K562 (cell line): ENCODE results near the gene RALB. TPM values are rescaled to one million over a fixed set of nuclear protein-coding genes. Genes with fewer than 3 reads are reported as not detected.

ENCODE experiments used
- ATAC-seq: fragments of 200-7000 bp; cut with Tn5 transposase; 3 replicates; pipeline ENCODE4 v1.9.1; 2020; ENCODE audit warnings: moderate library complexity
- BruUV-seq: library from RNA; stranded (reverse); fragments of 400-500 nt; replicated peaks from 2 replicates; lab custom pipeline; 2021; lab: Mats Ljungman, UMichigan
- CTCF ChIA-PET: fragments of 300-600 bp; formaldehyde crosslinking; extraction: SDS; loops from one replicate; lab custom pipeline; 2021; ENCODE audit warnings: low intra/inter-chr PET ratio; lab: Yijun Ruan, JAX
- POLR2A ChIA-PET: fragments of 300-600, 350-650 bp; sonication (Branson Sonifier 250); formaldehyde crosslinking; extraction: SDS; loops from one replicate; lab custom pipeline; 2021; ENCODE audit warnings: antibody characterized with exemption, inconsistent platforms; lab: Yijun Ruan, JAX
- DNase-seq, 4 experiments: peaks; one replicate each; pipeline versions ENCODE4 v3.0.0 to v3.0.0-alpha.2; 2011 to 2018; ENCODE audit warnings: low spot score in 3 of 4, mixed read lengths in 3 of 4; ENCODE audit errors: extremely low read depth in 1 of 4
- FAIRE-seq: peaks from 2 replicates; lab custom pipeline; 2011; peaks lifted over from hg19 to GRCh38; lab: Jason Lieb, UNC
- H2AFZ ChIP-seq: 2 replicates; pipeline ENCODE4 v1.6.0; 2011; ENCODE audit warnings: low read depth, low read length, control low read depth, inconsistent platforms
- H3K27ac ChIP-seq: fragments of 200-600 bp; 3 replicates; pipeline ENCODE4 v1.8.0; 2011; ENCODE audit warnings: low read depth, mild to moderate bottlenecking, control low read depth, inconsistent platforms, low read length, moderate library complexity, mixed read lengths; ENCODE audit errors: extremely low read depth
- H3K27me3 ChIP-seq, 2 experiments: fragments of 300-600 bp in 1 of 2; 2 replicates in 1 of 2; 3 replicates in 1 of 2; pipeline versions ENCODE4 v1.6.0 to v1.8.0; 2011; ENCODE audit warnings: inconsistent platforms in 2 of 2, low read length in 2 of 2, mild to moderate bottlenecking in 1 of 2, mixed read lengths in 1 of 2, moderate library complexity in 1 of 2; ENCODE audit not compliant: control insufficient read depth in 2 of 2, insufficient read depth in 2 of 2
- H3K36me3 ChIP-seq: fragments of 300-600 bp; 3 replicates; pipeline ENCODE4 v1.8.0; 2011; ENCODE audit warnings: mild to moderate bottlenecking, low read length, inconsistent platforms; ENCODE audit not compliant: control insufficient read depth, insufficient read depth
- H3K4me1 ChIP-seq, 2 experiments: fragments of 200-600 bp in 1 of 2; replicated peaks in 1 of 2; 2 replicates in 1 of 2; 3 replicates in 1 of 2; pipeline versions ENCODE4 v1.5.1 to v1.8.0; 2011; ENCODE audit warnings: inconsistent platforms in 2 of 2, low read length in 2 of 2, mild to moderate bottlenecking in 1 of 2, mixed read lengths in 1 of 2, moderate library complexity in 1 of 2; ENCODE audit not compliant: control insufficient read depth in 2 of 2, insufficient read depth in 2 of 2
- H3K4me2 ChIP-seq: 2 replicates; pipeline ENCODE4 v1.6.1; 2011; ENCODE audit warnings: low read length, control low read depth, inconsistent platforms, mixed read lengths; ENCODE audit not compliant: insufficient read depth
- H3K4me3 ChIP-seq: fragments of 200-600 bp; sonication (generic), shearing (Covaris generic); 2 replicates; pipeline ENCODE4 v1.5.1; 2016; ENCODE audit warnings: control low read depth, inconsistent platforms
- H3K79me2 ChIP-seq: fragments of 200-600 bp; 3 replicates; pipeline ENCODE4 v1.8.0; 2011; ENCODE audit warnings: low read length, inconsistent platforms; ENCODE audit not compliant: control insufficient read depth, insufficient read depth
- H3K9ac ChIP-seq, 2 experiments: 2 replicates each; pipeline versions ENCODE4 v1.6.0 to v1.6.1; 2011; ENCODE audit warnings: low read depth in 2 of 2, low read length in 2 of 2, control low read depth in 1 of 2, inconsistent platforms in 1 of 2, mild to moderate bottlenecking in 1 of 2, mixed read lengths in 1 of 2; ENCODE audit not compliant: insufficient read depth in 1 of 2
- H3K9me1 ChIP-seq: one replicate; pipeline ENCODE4 v1.6.0; 2011; ENCODE audit warnings: inconsistent platforms, mild to moderate bottlenecking, low read length, moderate library complexity; ENCODE audit not compliant: control insufficient read depth, insufficient read depth
- H3K9me3 ChIP-seq: replicated peaks from 2 replicates; pipeline ENCODE4 v1.5.1; 2011; ENCODE audit warnings: low read depth, low read length, inconsistent platforms; ENCODE audit not compliant: control insufficient read depth, insufficient read depth
- H4K20me1 ChIP-seq: replicated peaks from 2 replicates; pipeline ENCODE4 v1.6.1; 2011; ENCODE audit warnings: low read length, inconsistent platforms, mixed read lengths; ENCODE audit not compliant: control insufficient read depth, insufficient read depth
- CBFA2T2 ChIP-seq: fragments of 450-650 bp; conservative IDR thresholded peaks from 2 replicates; pipeline ENCODE4 v1.6.1; 2017; ENCODE audit warnings: mild to moderate bottlenecking
- CBFA2T3 ChIP-seq: fragments of 450-650 bp; IDR thresholded peaks from 2 replicates; pipeline ENCODE4 v1.6.1; 2017
- CXXC5 ChIP-seq: fragments of 250-450 bp; sonication (Bioruptor Pico); IDR thresholded peaks from 2 replicates; pipeline ENCODE4 v1.8.0; 2022; ENCODE audit warnings: inconsistent platforms, mild to moderate bottlenecking, moderate library complexity
- HLTF ChIP-seq: fragments of 450-650 bp; IDR thresholded peaks from 2 replicates; pipeline ENCODE4 v1.6.1; 2016
- JUND ChIP-seq, 2 experiments: IDR thresholded peaks; 2 replicates in 1 of 2; 3 replicates in 1 of 2; pipeline ENCODE4 v1.6.1; 2011; ENCODE audit warnings: borderline replicate concordance in 2 of 2, low read depth in 2 of 2, low read length in 2 of 2, improper control_type of control experiment in 1 of 2, missing biosample characterization in 1 of 2, missing genetic modification characterization in 1 of 2, missing genetic modification reagents in 1 of 2
- NRF1 ChIP-seq, 2 experiments: fragments of 450-650 bp; IDR thresholded peaks in 1 of 2; conservative IDR thresholded peaks in 1 of 2; 2 replicates each; pipeline ENCODE4 v1.6.1; 2014; ENCODE audit warnings: mild to moderate bottlenecking in 2 of 2
- SIN3A ChIP-seq, 2 experiments: fragments of 150-350 bp in 1 of 2; IDR thresholded peaks; 2 replicates each; pipeline ENCODE4 v1.6.1; 2011 to 2016; ENCODE audit warnings: borderline replicate concordance in 2 of 2, low read depth in 2 of 2, low read length in 2 of 2, mild to moderate bottlenecking in 2 of 2, moderate library complexity in 2 of 2; ENCODE audit not compliant: control insufficient read depth in 1 of 2
- TCF3 ChIP-seq: sonication (generic); formaldehyde crosslinking; IDR thresholded peaks from 2 replicates; pipeline ENCODE4 v1.4.0; 2020; ENCODE audit warnings: mild to moderate bottlenecking, missing genetic modification reagents
- TEAD4 ChIP-seq, 2 experiments: sonication (generic) in 1 of 2; formaldehyde crosslinking in 1 of 2; IDR thresholded peaks; 2 replicates each; pipeline versions ENCODE4 v1.6.1 to v1.8.0; 2012 to 2022; ENCODE audit warnings: borderline replicate concordance in 1 of 2, inconsistent platforms in 1 of 2, low read length in 1 of 2, mild to moderate bottlenecking in 1 of 2, missing genetic modification reagents in 1 of 2
- VEZF1 ChIP-seq: fragments of 200-800 bp; sonication (Bioruptor generic); IDR thresholded peaks from 2 replicates; pipeline ENCODE4 v1.6.1; 2017; ENCODE audit warnings: missing genetic modification characterization, missing compliant biosample characterization
- ZNF263 ChIP-seq: sonication (generic); formaldehyde crosslinking; IDR thresholded peaks from 2 replicates; pipeline ENCODE4 v1.8.0; 2022; ENCODE audit warnings: mild to moderate bottlenecking, missing genetic modification reagents, borderline replicate concordance
- ZNF766 ChIP-seq: fragments of 200-800 bp; sonication (Bioruptor generic); conservative IDR thresholded peaks from 2 replicates; pipeline ENCODE4 v1.6.1; 2016; ENCODE audit warnings: missing genetic modification characterization, missing compliant biosample characterization
- WGBS: fragments of 100-300 bp; shearing (Covaris generic); methylation state at CpG from one replicate; pipeline ENCODE4 v1.1.6; 2016; ENCODE audit warnings: low coverage, mixed read lengths; ENCODE audit not compliant: insufficient coverage; ENCODE audit errors: missing lambda C conversion rate; 5-methylcytosine and 5-hydroxymethylcytosine counted together
- in situ Hi-C: fragments of 300-500 bp; cut with MboI; formaldehyde crosslinking; loops from 4 replicates; pipeline ENCODE4 v1.15.0; 2018; ENCODE audit warnings: inconsistent platforms, mixed read lengths
- intact Hi-C: fragments of 100-400 bp; cut with micrococcal nuclease; formaldehyde crosslinking; loops from 2 replicates; pipeline ENCODE4 v1.14.2; 2022
- polyA plus RNA-seq, 8 experiments: library from polyadenylated mRNA; depleted of rRNA in 4 of 8; stranded (reverse) in 5 of 8; unstranded in 3 of 8; fragments of >200 nt; fragmentation: Nextera tagmentation in 2 of 8; fragmentation: Illumina TruSeq in 1 of 8; extraction: Ambion mirVana in 2 of 8; extraction: Trizol in 1 of 8; gene quantifications; 2 replicates each; pipeline versions ENCODE4 v1.2.1 to v1.2.3, GENCODE V29; 2011 to 2014; ENCODE audit warnings: inconsistent platforms in 1 of 8, missing spikeins in 1 of 8
- total RNA-seq, 7 experiments: library from RNA; depleted of rRNA in 6 of 7; stranded (reverse); fragments of >200 nt in 6 of 7; fragmentation: Illumina TruSeq in 2 of 7; extraction: Trizol in 2 of 7; gene quantifications; 2 replicates each; pipeline versions ENCODE4 v1.2.1 to v1.2.3, GENCODE V29; 2011 to 2021; ENCODE audit warnings: low replicate concordance in 1 of 7

RALB gene
- total and polyA plus RNA-seq, 9 of the 15 experiments (the other 6 are each of a cell fraction or from before 2014, with no cell fraction given), result 14.8 to 65.6 (median 38.4) TPM

GRCh38 chr2:120246546-120247300, 5.9 kb upstream of the RALB start:
- ChIA-PET POLR2A (interaction anchor here (0.6 to 2.1 kb wide), 4 partner anchors 11 to 36 kb away, joined by 3 to 10 read pairs (median 5); partner anchors contain the start of gene TMEM185B), CTCF (no interaction called here)
- intact Hi-C loops, result no loop called here
- Histone ChIP-seq H3K4me2 (no peak overlapping the region), H3K27me3 (peaks cover 0 to 6% of the 10 kb centered on the region in 2 experiments; a peak in 3 of 5 replicates), H3K9ac (0 out of 4 replicates have a peak overlapping the region, but pooled peaks of 1 of the 2 experiments have one; percentile 6), H3K9me3 (no peaks in the 10 kb centered on the region), H3K4me3 (no peak overlapping the region), H3K36me3 (no peaks in the 10 kb centered on the region), H3K79me2 (no peaks in the 10 kb centered on the region), H3K4me1 (peaks cover 10 to 16% of the 10 kb centered on the region in 2 experiments), H3K9me1 (no peaks in the 10 kb centered on the region), H3K27ac (no peak overlapping the region), H4K20me1 (no peaks in the 10 kb centered on the region; the same call in 1 of the 2 replicates), H2AFZ (no peak overlapping the region)
- FAIRE-seq (peak; percentile 32), DNase-seq (no peak), ATAC-seq (no peak)
- in situ Hi-C loops, result no loop called here
- 14% methylated on average over 17 of the region's 20 CpGs for WGBS
- TF ChIP-seq TCF3 (CRISPR knock-in tag), result 0 out of 2 replicates have a peak, but pooled peaks have one; percentile 7
- TF ChIP-seq JUND (IDR thresholded peaks at IDR 0.05; ENCODE audit: borderline replicate concordance, low read depth, low read length), result no peak
- no peak for TF ChIP-seq JUND (tag; IDR thresholded peaks at IDR 0.05; ENCODE audit: borderline replicate concordance, low read depth, low read length)
- peak; percentile 25; the same call in 1 of the 2 replicates for TF ChIP-seq CBFA2T2
- TF ChIP-seq SIN3A (IDR thresholded peaks at IDR 0.05; ENCODE audit: borderline replicate concordance in 2 of 2, control insufficient read depth in 1 of 2, low read depth in 2 of 2, low read length in 2 of 2), result no peak
- TF ChIP-seq CXXC5 (CRISPR knock-in tag), result 0 out of 2 replicates have a peak, but pooled peaks have one; percentile 12
- TF ChIP-seq TEAD4 (IDR thresholded peaks at IDR 0.05; ENCODE audit: low read length), result peak; percentile 30; the same call in 1 of the 2 replicates
- no peak for TF ChIP-seq TEAD4 (CRISPR knock-in tag; IDR thresholded peaks at IDR 0.05; ENCODE audit: borderline replicate concordance)
- TF ChIP-seq HLTF, result no peak
- TF ChIP-seq NRF1 (conservative IDR thresholded peaks at IDR 0.05 in 1 of 2, IDR thresholded peaks at IDR 0.05 in 1 of 2), result peak; percentile 59 to 71
- TF ChIP-seq ZNF766, result no peak
- TF ChIP-seq ZNF263 (CRISPR knock-in tag), result peak; percentile 86
- peak; percentile 54 for TF ChIP-seq CBFA2T3
- peak; percentile 10; the same call in 1 of the 2 replicates for TF ChIP-seq VEZF1 (CRISPR knock-in tag)
- BruUV-seq, result no TSS peak
